HL-60/S4 (cell line): Measurements from ENCODE around the gene SLC31A1.

Experiments
- in situ Hi-C: fragments of 300-500 bp; cut with MboI; formaldehyde crosslinking; loops from 2 replicates; pipeline ENCODE4 v1.14.3; 2022; ENCODE audit warnings: low sequenced_read_pairs

Gene SLC31A1

GRCh38 chr9:113301548-113301947 is 80.2 kb downstream of the SLC31A1 start:
- in situ Hi-C loops: loop anchor here (25.0 kb wide), 1 partner anchor 361 kb away; no protein-coding TSS in a partner anchor

- in situ Hi-C loops: loop anchor here (25.0 kb wide), 1 partner anchor 359 kb away; no protein-coding TSS in a partner anchor
Observed at GRCh38 chr9:113302792-113303418, 81.6 kb downstream of the SLC31A1 start, which contains the start of gene RNF183. Gene RNF183 (minus strand): TSS chr9:113303376. CDS start chr9:113298184, 5,192 bp downstream.

GRCh38 chr9:113306566-113306965 is 85.2 kb downstream of the SLC31A1 start:
- in situ Hi-C loops: loop anchor here (25.0 kb wide), 1 partner anchor 356 kb away; no protein-coding TSS in a partner anchor

GRCh38 chr9:113307396-113307975 is 86.1 kb downstream of the SLC31A1 start:
- in situ Hi-C loops: loop anchor here (25.0 kb wide), 1 partner anchor 355 kb away; no protein-coding TSS in a partner anchor

GRCh38 chr9:113309204-113309813 is 88.0 kb downstream of the SLC31A1 start:
- in situ Hi-C loops: loop anchor here (25.0 kb wide), 1 partner anchor 353 kb away; no protein-coding TSS in a partner anchor

- in situ Hi-C loops: loop anchor here (25.0 kb wide), 1 partner anchor 352 kb away; no protein-coding TSS in a partner anchor
Observed at GRCh38 chr9:113310538-113310937, 89.2 kb downstream of the SLC31A1 start.

- in situ Hi-C loops: loop anchor here (25.0 kb wide), 1 partner anchor 350 kb away; no protein-coding TSS in a partner anchor
Observed at GRCh38 chr9:113311961-113312360, 90.6 kb downstream of the SLC31A1 start.

GRCh38 chr9:113313261-113313660 is 91.9 kb downstream of the SLC31A1 start:
- in situ Hi-C loops: loop anchor here (25.0 kb wide), 1 partner anchor 349 kb away; no protein-coding TSS in a partner anchor
